ENCODE measurements around the gene BAHCC1.
A peak's percentile ranks its signal among the peaks of the same experiment; 100 is the strongest.

The BAHCC1 gene

GRCh38 chr17:81394921-81395599 lies at the start of gene BAHCC1:
Gene BAHCC1 (plus strand): TSS chr17:81395457. CDS start chr17:81399740, 4,283 bp downstream.
- Histone ChIP-seq H3K36me3 (ENCODE audit: insufficient read depth, insufficient read length, low read length) (peaks cover 8% of the 10 kb centered on the region), H3K9me3 (ENCODE audit: insufficient read depth, low read length) (no peaks in the 10 kb centered on the region), H3K4me3 (ENCODE audit: insufficient read length, low read depth) (peak within 1 kb of the TSS; percentile 71), H3K27me3 (ENCODE audit: insufficient read depth, insufficient read length) (peaks cover 47% of the 10 kb centered on the region), H3K9ac (ENCODE audit: insufficient read length, low read depth) (peak within 1 kb of the TSS; percentile 82), H3K4me1 (ENCODE audit: insufficient read depth, insufficient read length) (peaks cover 22% of the 10 kb centered on the region)
- DNase-seq (ENCODE audit: low read depth, low spot score), result peak; percentile 97
- TF ChIP-seq ZNF274 (IDR thresholded peaks at IDR 0.05; ENCODE audit: low read depth, low read length) (no peak), YY1 (IDR thresholded peaks at IDR 0.05; ENCODE audit: insufficient read depth, insufficient read length) (no peak), SUZ12 (IDR thresholded peaks at IDR 0.05; ENCODE audit: extremely low read depth, insufficient read depth, insufficient read length) (no peak)

GRCh38 chr17:81346090-81346907 lies 49.0 kb upstream of the BAHCC1 start:
- H3K27me3 ChIP-seq (ENCODE audit: insufficient read depth, insufficient read length), result peaks cover 68% of the 10 kb centered on the region
- H3K4me3 ChIP-seq (ENCODE audit: insufficient read length, low read depth), result peak overlapping the region; percentile 83
- peak; percentile 92 for DNase-seq (ENCODE audit: low read depth, low spot score)
- H3K9me3 ChIP-seq (ENCODE audit: insufficient read depth, low read length), result no peaks in the 10 kb centered on the region
- TF ChIP-seq ZNF274 (IDR thresholded peaks at IDR 0.05; ENCODE audit: low read depth, low read length) (no peak), SUZ12 (IDR thresholded peaks at IDR 0.05; ENCODE audit: extremely low read depth, insufficient read depth, insufficient read length) (no peak), YY1 (IDR thresholded peaks at IDR 0.05; ENCODE audit: insufficient read depth, insufficient read length) (no peak)
- no peaks in the 10 kb centered on the region for H3K36me3 ChIP-seq (ENCODE audit: insufficient read depth, insufficient read length, low read length)
- peak overlapping the region; percentile 99 for H3K9ac ChIP-seq (ENCODE audit: insufficient read length, low read depth)
- peaks cover 24% of the 10 kb centered on the region for H3K4me1 ChIP-seq (ENCODE audit: insufficient read depth, insufficient read length)

- no peak for DNase-seq (ENCODE audit: low read depth, low spot score)
- Histone ChIP-seq H3K4me3 (ENCODE audit: insufficient read length, low read depth) (peak overlapping the region; percentile 83), H3K4me1 (ENCODE audit: insufficient read depth, insufficient read length) (peaks cover 20% of the 10 kb centered on the region), H3K9ac (ENCODE audit: insufficient read length, low read depth) (peak overlapping the region; percentile 99), H3K36me3 (ENCODE audit: insufficient read depth, insufficient read length, low read length) (no peaks in the 10 kb centered on the region), H3K27me3 (ENCODE audit: insufficient read depth, insufficient read length) (peaks cover 62% of the 10 kb centered on the region), H3K9me3 (ENCODE audit: insufficient read depth, low read length) (no peaks in the 10 kb centered on the region)
- TF ChIP-seq ZNF274 (IDR thresholded peaks at IDR 0.05; ENCODE audit: low read depth, low read length), result no peak
- no peak for TF ChIP-seq SUZ12 (IDR thresholded peaks at IDR 0.05; ENCODE audit: extremely low read depth, insufficient read depth, insufficient read length)
- no peak for TF ChIP-seq YY1 (IDR thresholded peaks at IDR 0.05; ENCODE audit: insufficient read depth, insufficient read length)
These were observed 48.3 kb upstream of the BAHCC1 start for GRCh38 chr17:81346908-81347349.

- Histone ChIP-seq H3K27me3 (ENCODE audit: insufficient read depth, insufficient read length) (peaks cover 57% of the 10 kb centered on the region), H3K4me1 (ENCODE audit: insufficient read depth, insufficient read length) (peaks cover 20% of the 10 kb centered on the region), H3K9me3 (ENCODE audit: insufficient read depth, low read length) (no peaks in the 10 kb centered on the region), H3K36me3 (ENCODE audit: insufficient read depth, insufficient read length, low read length) (no peaks in the 10 kb centered on the region), H3K9ac (ENCODE audit: insufficient read length, low read depth) (peak overlapping the region; percentile 29), H3K4me3 (ENCODE audit: insufficient read length, low read depth) (no peak overlapping the region)
- TF ChIP-seq ZNF274 (IDR thresholded peaks at IDR 0.05; ENCODE audit: low read depth, low read length) (no peak), YY1 (IDR thresholded peaks at IDR 0.05; ENCODE audit: insufficient read depth, insufficient read length) (no peak), SUZ12 (IDR thresholded peaks at IDR 0.05; ENCODE audit: extremely low read depth, insufficient read depth, insufficient read length) (no peak)
- DNase-seq (ENCODE audit: low read depth, low spot score), result no peak
These were observed 47.8 kb upstream of the BAHCC1 start for GRCh38 chr17:81347437-81347836.

- Histone ChIP-seq H3K36me3 (ENCODE audit: insufficient read depth, insufficient read length, low read length) (no peaks in the 10 kb centered on the region), H3K4me3 (ENCODE audit: insufficient read length, low read depth) (no peak overlapping the region), H3K9ac (ENCODE audit: insufficient read length, low read depth) (no peak overlapping the region), H3K4me1 (ENCODE audit: insufficient read depth, insufficient read length) (peaks cover 20% of the 10 kb centered on the region), H3K9me3 (ENCODE audit: insufficient read depth, low read length) (no peaks in the 10 kb centered on the region), H3K27me3 (ENCODE audit: insufficient read depth, insufficient read length) (peaks cover 47% of the 10 kb centered on the region)
- no peak for DNase-seq (ENCODE audit: low read depth, low spot score)
- TF ChIP-seq YY1 (IDR thresholded peaks at IDR 0.05; ENCODE audit: insufficient read depth, insufficient read length), result no peak
- no peak for TF ChIP-seq SUZ12 (IDR thresholded peaks at IDR 0.05; ENCODE audit: extremely low read depth, insufficient read depth, insufficient read length)
- TF ChIP-seq ZNF274 (IDR thresholded peaks at IDR 0.05; ENCODE audit: low read depth, low read length), result no peak
These were observed 46.9 kb upstream of the BAHCC1 start for GRCh38 chr17:81348097-81349055.

GRCh38 chr17:81349397-81350319 lies 45.6 kb upstream of the BAHCC1 start:
- TF ChIP-seq ZNF274 (IDR thresholded peaks at IDR 0.05; ENCODE audit: low read depth, low read length) (no peak), SUZ12 (IDR thresholded peaks at IDR 0.05; ENCODE audit: extremely low read depth, insufficient read depth, insufficient read length) (no peak), YY1 (IDR thresholded peaks at IDR 0.05; ENCODE audit: insufficient read depth, insufficient read length) (no peak)
- no peaks in the 10 kb centered on the region for H3K36me3 ChIP-seq (ENCODE audit: insufficient read depth, insufficient read length, low read length)
- no peak overlapping the region for H3K4me3 ChIP-seq (ENCODE audit: insufficient read length, low read depth)
- DNase-seq (ENCODE audit: low read depth, low spot score), result no peak
- peaks cover 34% of the 10 kb centered on the region for H3K27me3 ChIP-seq (ENCODE audit: insufficient read depth, insufficient read length)
- H3K9me3 ChIP-seq (ENCODE audit: insufficient read depth, low read length), result no peaks in the 10 kb centered on the region
- peak overlapping the region; percentile 43 for H3K9ac ChIP-seq (ENCODE audit: insufficient read length, low read depth)
- H3K4me1 ChIP-seq (ENCODE audit: insufficient read depth, insufficient read length), result peaks cover 20% of the 10 kb centered on the region

All from NT2/D1 (cell line).